Activated CD4-positive, alpha-beta T cell treated with anti-CD3 and anti-CD28 coated beads, Interleukin-2, amount 10 ng/mL, durations not matched to agents 24 days and 14 days (primary cell): ENCODE results near the gene CALML6. TPM values are rescaled to one million over a fixed set of nuclear protein-coding genes. Genes with fewer than 3 reads are reported as not detected.
A peak's percentile ranks its signal among the peaks of the same experiment; 100 is the strongest.

Experiments used
- DNase-seq: peaks from one replicate; pipeline ENCODE4 v3.0.0; 2022
- H3K27ac Mint-ChIP-seq: one replicate; pipeline ENCODE4 v1.8.0; 2022; ENCODE audit warnings: mild to moderate bottlenecking, mixed read lengths
- H3K27me3 Mint-ChIP-seq: one replicate; pipeline ENCODE4 v1.8.0; 2022; ENCODE audit warnings: mixed read lengths
- H3K36me3 Mint-ChIP-seq: one replicate; pipeline ENCODE4 v1.8.0; 2022; ENCODE audit warnings: low read depth, mild to moderate bottlenecking, mixed read lengths
- H3K4me1 Mint-ChIP-seq: one replicate; pipeline ENCODE4 v1.8.0; 2021; ENCODE audit warnings: mixed read lengths
- H3K4me3 Mint-ChIP-seq: one replicate; pipeline ENCODE4 v1.8.0; 2022; ENCODE audit warnings: mild to moderate bottlenecking, moderate library complexity, mixed read lengths
- H3K9me3 Mint-ChIP-seq: one replicate; pipeline ENCODE4 v1.8.0; 2021; ENCODE audit warnings: mixed read lengths
- intact Hi-C: fragments of 100-400 bp; cut with micrococcal nuclease; formaldehyde crosslinking; loops from one replicate; pipeline ENCODE4 v1.15.1; 2023
- total RNA-seq: library from RNA; stranded (reverse); gene quantifications from 2 replicates; pipeline ENCODE4 v1.2.3, GENCODE V29; 2022

CALML6 gene
- total RNA-seq, 1 donor from 2014 or later: not detected

DNA sequence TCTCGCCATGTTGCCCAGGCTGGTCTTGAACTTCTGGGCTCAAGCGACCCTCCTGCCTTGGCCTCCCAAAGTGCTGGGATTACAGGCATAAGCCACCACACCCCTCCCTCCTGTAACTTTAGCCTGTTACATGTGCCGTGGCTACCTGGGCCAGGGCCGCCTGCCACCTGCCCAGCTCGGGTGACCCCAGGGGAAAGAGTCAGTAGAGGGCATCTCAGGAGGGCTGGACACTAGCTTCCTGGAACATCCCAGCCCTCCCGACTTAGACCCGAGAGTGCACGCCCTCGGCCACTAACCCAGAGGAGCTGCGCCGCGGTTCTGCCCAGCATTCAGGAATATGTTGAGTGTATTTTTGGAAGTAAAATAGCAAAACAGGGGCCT is 44.4 kb downstream of the CALML6 start:
- no peaks in the 10 kb centered on the region for H3K4me1 Mint-ChIP-seq
- no peak overlapping the region for H3K27ac Mint-ChIP-seq
- H3K27me3 Mint-ChIP-seq: peaks cover 6% of the 10 kb centered on the region
- no peaks in the 10 kb centered on the region for H3K9me3 Mint-ChIP-seq
- intact Hi-C loops: no loop called here
- no peak overlapping the region for H3K4me3 Mint-ChIP-seq
- no peaks in the 10 kb centered on the region for H3K36me3 Mint-ChIP-seq
- DNase-seq: no peak

GRCh38 chr1:1959840-1960479 is 44.9 kb downstream of the CALML6 start:
- intact Hi-C loops: loop anchor here (2.0 kb wide), 1 partner anchor 85 kb away; no protein-coding TSS in a partner anchor
- DNase-seq: peak; percentile 92
- Mint-ChIP-seq H3K36me3 (no peaks in the 10 kb centered on the region), H3K9me3 (no peaks in the 10 kb centered on the region), H3K27me3 (peaks cover 6% of the 10 kb centered on the region), H3K4me1 (no peaks in the 10 kb centered on the region), H3K4me3 (no peak overlapping the region), H3K27ac (no peak overlapping the region)

GRCh38 chr1:1960480-1961196 is 45.6 kb downstream of the CALML6 start:
- no peaks in the 10 kb centered on the region for H3K36me3 Mint-ChIP-seq
- no peaks in the 10 kb centered on the region for H3K9me3 Mint-ChIP-seq
- intact Hi-C loops: loop anchor here (2.0 kb wide), 1 partner anchor 84 kb away; no protein-coding TSS in a partner anchor
- peaks cover 6% of the 10 kb centered on the region for H3K27me3 Mint-ChIP-seq
- H3K4me3 Mint-ChIP-seq: no peak overlapping the region
- no peak for DNase-seq
- no peaks in the 10 kb centered on the region for H3K4me1 Mint-ChIP-seq
- no peak overlapping the region for H3K27ac Mint-ChIP-seq

DNA sequence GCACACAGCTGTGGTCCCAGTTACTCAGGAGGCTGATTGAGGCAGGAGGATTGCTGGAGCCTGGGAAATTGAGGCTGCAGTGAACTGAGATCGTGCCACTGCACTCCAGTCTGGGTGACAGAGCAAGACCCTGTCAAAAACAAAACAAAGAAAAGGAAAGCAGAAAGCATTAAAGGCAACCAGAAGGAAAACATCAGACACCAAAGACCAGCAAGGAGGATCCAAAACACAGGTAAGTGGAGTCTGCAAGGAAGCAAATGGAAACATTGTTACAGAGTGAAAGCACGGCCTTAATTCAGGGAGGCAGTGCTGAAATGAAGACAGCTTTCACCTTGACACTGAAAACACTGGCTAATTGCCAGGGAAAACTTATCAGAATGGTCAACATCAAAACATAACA is 47.7 kb downstream of the CALML6 start:
- Mint-ChIP-seq H3K9me3 (no peaks in the 10 kb centered on the region), H3K36me3 (no peaks in the 10 kb centered on the region), H3K4me3 (no peak overlapping the region), H3K27me3 (peaks cover 7% of the 10 kb centered on the region), H3K27ac (no peak overlapping the region), H3K4me1 (peaks cover 1% of the 10 kb centered on the region)
- DNase-seq: no peak
- intact Hi-C loops: no loop called here

DNA sequence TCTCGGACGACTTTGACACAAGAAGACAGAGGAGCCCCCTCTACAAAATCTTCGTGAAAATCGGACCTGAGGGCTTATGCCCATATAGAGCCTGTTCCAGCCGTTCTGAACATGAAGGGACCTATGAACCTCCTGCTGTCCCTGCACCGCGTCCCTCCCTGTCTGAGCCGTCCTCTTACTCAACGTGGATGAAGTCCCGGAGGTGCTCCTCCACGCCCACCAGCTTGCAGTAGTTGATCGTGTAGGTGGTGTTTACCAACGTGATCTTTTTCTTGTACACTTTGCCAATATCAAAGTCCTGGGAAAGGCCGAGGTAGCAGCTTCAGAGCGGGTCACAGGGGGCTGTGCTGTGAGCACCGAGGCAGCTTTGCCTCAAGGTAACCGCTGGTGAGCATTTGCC is 48.5 kb downstream of the CALML6 start:
- Mint-ChIP-seq H3K9me3 (no peaks in the 10 kb centered on the region), H3K4me1 (peaks cover 2% of the 10 kb centered on the region), H3K36me3 (no peaks in the 10 kb centered on the region), H3K27me3 (peaks cover 7% of the 10 kb centered on the region), H3K27ac (no peak overlapping the region), H3K4me3 (no peak overlapping the region)
- DNase-seq: no peak
- intact Hi-C loops: no loop called here

- H3K4me3 Mint-ChIP-seq: no peak overlapping the region
- H3K4me1 Mint-ChIP-seq: peaks cover 2% of the 10 kb centered on the region
- H3K27me3 Mint-ChIP-seq: peaks cover 7% of the 10 kb centered on the region
- no peaks in the 10 kb centered on the region for H3K36me3 Mint-ChIP-seq
- no peak for DNase-seq
- H3K27ac Mint-ChIP-seq: no peak overlapping the region
- intact Hi-C loops: no loop called here
- H3K9me3 Mint-ChIP-seq: no peaks in the 10 kb centered on the region
Observed at GRCh38 chr1:1964811-1965210, 49.8 kb downstream of the CALML6 start.

DNA sequence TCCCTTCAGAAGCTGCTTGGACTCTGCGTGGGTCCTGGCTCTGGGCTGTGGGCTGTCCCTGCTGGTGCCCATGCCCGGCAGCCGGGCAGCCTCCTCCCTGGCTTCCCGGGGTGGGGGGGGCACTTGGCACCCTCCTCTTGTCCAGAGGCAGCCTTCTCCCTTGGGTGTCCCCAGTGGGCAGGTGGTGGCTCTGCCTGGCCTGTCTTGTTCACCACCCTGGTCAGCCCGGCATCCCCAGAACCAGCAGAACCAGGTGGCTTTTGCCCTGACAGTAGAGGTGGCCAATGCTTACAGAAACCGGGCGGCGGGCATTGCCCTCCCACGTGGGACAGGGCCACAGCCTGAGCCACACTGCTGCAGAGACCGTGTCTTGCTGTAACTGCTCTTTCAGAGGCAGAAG is 50.5 kb downstream of the CALML6 start:
- Mint-ChIP-seq H3K4me3 (no peak overlapping the region), H3K9me3 (no peaks in the 10 kb centered on the region), H3K36me3 (no peaks in the 10 kb centered on the region), H3K4me1 (peaks cover 2% of the 10 kb centered on the region), H3K27ac (no peak overlapping the region), H3K27me3 (peaks cover 7% of the 10 kb centered on the region)
- no peak for DNase-seq
- intact Hi-C loops: no loop called here

DNA sequence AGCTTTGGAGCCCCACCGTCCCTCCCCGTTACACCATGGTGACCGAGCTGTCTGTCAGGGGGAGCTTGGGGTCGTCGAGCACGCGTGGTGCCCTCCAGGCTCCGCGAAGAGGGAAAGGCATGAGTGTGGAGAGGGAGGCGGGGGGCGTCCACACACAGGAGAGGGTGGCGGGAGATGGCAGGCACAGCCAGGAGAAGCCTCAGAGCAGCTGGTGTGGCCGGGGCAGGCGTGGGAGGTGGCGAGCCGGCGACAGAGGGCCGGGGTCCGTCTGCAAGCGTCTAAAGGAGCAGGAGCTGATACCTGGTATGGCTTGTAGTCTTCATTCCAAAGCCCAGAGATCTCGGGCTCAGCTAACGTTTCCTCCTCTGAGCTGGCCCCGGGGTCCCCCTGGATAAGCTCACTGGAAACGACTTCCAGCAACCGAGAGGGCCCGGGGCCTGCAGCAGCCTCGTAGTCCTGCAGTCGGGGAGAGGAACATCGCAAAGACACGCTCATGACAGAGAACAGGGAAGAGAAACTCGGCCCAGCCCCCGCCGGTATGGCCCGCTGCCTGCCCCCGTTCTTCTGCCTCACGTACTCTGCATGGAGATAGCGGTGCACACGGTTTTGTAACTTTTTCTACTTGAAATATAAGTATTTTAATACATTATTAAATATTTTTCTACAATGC is 51.1 kb downstream of the CALML6 start:
- intact Hi-C loops: no loop called here
- no peak overlapping the region for H3K4me3 Mint-ChIP-seq
- DNase-seq: no peak
- no peaks in the 10 kb centered on the region for H3K9me3 Mint-ChIP-seq
- no peak overlapping the region for H3K27ac Mint-ChIP-seq
- peaks cover 2% of the 10 kb centered on the region for H3K4me1 Mint-ChIP-seq
- no peaks in the 10 kb centered on the region for H3K36me3 Mint-ChIP-seq
- H3K27me3 Mint-ChIP-seq: peaks cover 2% of the 10 kb centered on the region

Other genes with a start within 250 kb of the CALML6 start
- 40.3 and 41.5 TPM in 2 replicates for gene SLC35E2B, start 222.5 kb upstream of the CALML6 start, total RNA-seq
- gene CDK11A, start 190.9 kb upstream of the CALML6 start, total RNA-seq: 68.3 and 70.4 TPM in 2 replicates
- 91.3 and 94.5 TPM in 2 replicates for gene NADK, start 136.8 kb upstream of the CALML6 start, total RNA-seq
- 403 and 422 TPM in 2 replicates for gene GNB1, start 24.2 kb upstream of the CALML6 start, total RNA-seq
- 1.1 and 3.1 TPM in 2 replicates for gene TMEM52, start 4.0 kb downstream of the CALML6 start, total RNA-seq
- not detected in 2 replicates for gene CFAP74, start 88.5 kb downstream of the CALML6 start, total RNA-seq
- gene GABRD, start 104.1 kb downstream of the CALML6 start, total RNA-seq: not detected in 2 replicates
- 2.5 and 3.0 TPM in 2 replicates for gene PRKCZ, start 135.2 kb downstream of the CALML6 start, total RNA-seq